Measurements from ENCODE around the gene LRIF1.

LRIF1 gene

GRCh38 chr1:110967256-110967655, 3.5 kb upstream of the LRIF1 start:
- no peak for TF ChIP-seq FOXP2 (optimal IDR thresholded peaks at IDR 0.05; ENCODE audit: borderline replicate concordance, extremely low read depth, extremely low read length, insufficient read depth)
- TF ChIP-seq POLR2AphosphoS5 (IDR thresholded peaks at IDR 0.05; ENCODE audit: low read depth, low read length), result no peak
- TF ChIP-seq SIN3A (IDR thresholded peaks at IDR 0.05; ENCODE audit: borderline replicate concordance, insufficient read depth, low read length), result no peak
- TF ChIP-seq, protein P1, sequence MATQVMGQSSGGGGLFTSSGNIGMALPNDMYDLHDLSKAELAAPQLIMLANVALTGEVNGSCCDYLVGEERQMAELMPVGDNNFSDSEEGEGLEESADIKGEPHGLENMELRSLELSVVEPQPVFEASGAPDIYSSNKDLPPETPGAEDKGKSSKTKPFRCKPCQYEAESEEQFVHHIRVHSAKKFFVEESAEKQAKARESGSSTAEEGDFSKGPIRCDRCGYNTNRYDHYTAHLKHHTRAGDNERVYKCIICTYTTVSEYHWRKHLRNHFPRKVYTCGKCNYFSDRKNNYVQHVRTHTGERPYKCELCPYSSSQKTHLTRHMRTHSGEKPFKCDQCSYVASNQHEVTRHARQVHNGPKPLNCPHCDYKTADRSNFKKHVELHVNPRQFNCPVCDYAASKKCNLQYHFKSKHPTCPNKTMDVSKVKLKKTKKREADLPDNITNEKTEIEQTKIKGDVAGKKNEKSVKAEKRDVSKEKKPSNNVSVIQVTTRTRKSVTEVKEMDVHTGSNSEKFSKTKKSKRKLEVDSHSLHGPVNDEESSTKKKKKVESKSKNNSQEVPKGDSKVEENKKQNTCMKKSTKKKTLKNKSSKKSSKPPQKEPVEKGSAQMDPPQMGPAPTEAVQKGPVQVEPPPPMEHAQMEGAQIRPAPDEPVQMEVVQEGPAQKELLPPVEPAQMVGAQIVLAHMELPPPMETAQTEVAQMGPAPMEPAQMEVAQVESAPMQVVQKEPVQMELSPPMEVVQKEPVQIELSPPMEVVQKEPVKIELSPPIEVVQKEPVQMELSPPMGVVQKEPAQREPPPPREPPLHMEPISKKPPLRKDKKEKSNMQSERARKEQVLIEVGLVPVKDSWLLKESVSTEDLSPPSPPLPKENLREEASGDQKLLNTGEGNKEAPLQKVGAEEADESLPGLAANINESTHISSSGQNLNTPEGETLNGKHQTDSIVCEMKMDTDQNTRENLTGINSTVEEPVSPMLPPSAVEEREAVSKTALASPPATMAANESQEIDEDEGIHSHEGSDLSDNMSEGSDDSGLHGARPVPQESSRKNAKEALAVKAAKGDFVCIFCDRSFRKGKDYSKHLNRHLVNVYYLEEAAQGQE (IDR thresholded peaks at IDR 0.05; ENCODE audit: insufficient read depth in 1 of 2, low read depth in 2 of 2, low read length in 2 of 2), result no peak
- TF ChIP-seq TAF1 (IDR thresholded peaks at IDR 0.05; ENCODE audit: borderline replicate concordance, insufficient read depth, low read length), result no peak

- no peak for TF ChIP-seq TAF1 (IDR thresholded peaks at IDR 0.05; ENCODE audit: borderline replicate concordance, insufficient read depth, low read length)
- TF ChIP-seq, protein P1 (IDR thresholded peaks at IDR 0.05; ENCODE audit: insufficient read depth in 1 of 2, low read depth in 2 of 2, low read length in 2 of 2), result no peak
- no peak for TF ChIP-seq FOXP2 (optimal IDR thresholded peaks at IDR 0.05; ENCODE audit: borderline replicate concordance, extremely low read depth, extremely low read length, insufficient read depth)
- TF ChIP-seq POLR2AphosphoS5 (IDR thresholded peaks at IDR 0.05; ENCODE audit: low read depth, low read length), result no peak
- TF ChIP-seq SIN3A (IDR thresholded peaks at IDR 0.05; ENCODE audit: borderline replicate concordance, insufficient read depth, low read length), result no peak
Measured at GRCh38 chr1:110964455-110964903, 757 bp upstream of the LRIF1 start.

- TF ChIP-seq TAF1 (IDR thresholded peaks at IDR 0.05; ENCODE audit: borderline replicate concordance, insufficient read depth, low read length) (peak; percentile 39; the same call in 1 of the 2 replicates), FOXP2 (optimal IDR thresholded peaks at IDR 0.05; ENCODE audit: borderline replicate concordance, extremely low read depth, extremely low read length, insufficient read depth) (no peak)
Measured at GRCh38 chr1:110962892-110963690, 631 bp downstream of the LRIF1 start.

DNA sequence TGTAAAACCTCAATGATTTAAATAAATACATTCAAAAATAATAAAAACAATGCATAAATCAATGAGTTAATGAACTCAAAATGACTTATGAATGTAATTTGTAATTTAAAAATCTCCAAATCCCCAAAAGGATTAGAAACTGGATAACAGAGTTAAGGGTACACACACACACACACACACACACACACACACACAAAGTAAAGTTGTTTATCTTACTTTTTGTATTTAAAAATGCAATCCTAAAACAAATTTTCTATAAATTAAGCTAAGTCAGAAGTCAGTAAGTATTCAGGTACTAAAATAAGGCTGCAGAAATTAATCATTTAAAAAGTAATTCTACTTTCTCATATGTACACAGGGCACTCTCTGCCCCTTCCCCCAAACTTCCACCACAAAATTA, 1.8 kb downstream of the LRIF1 start:
- TF ChIP-seq SIN3A (IDR thresholded peaks at IDR 0.05; ENCODE audit: borderline replicate concordance, insufficient read depth, low read length), result no peak
- TF ChIP-seq POLR2AphosphoS5 (IDR thresholded peaks at IDR 0.05; ENCODE audit: low read depth, low read length), result no peak
- TF ChIP-seq, protein P1 (IDR thresholded peaks at IDR 0.05; ENCODE audit: insufficient read depth in 1 of 2, low read depth in 2 of 2, low read length in 2 of 2), result no peak
- no peak for TF ChIP-seq TAF1 (IDR thresholded peaks at IDR 0.05; ENCODE audit: borderline replicate concordance, insufficient read depth, low read length)
- no peak for TF ChIP-seq FOXP2 (optimal IDR thresholded peaks at IDR 0.05; ENCODE audit: borderline replicate concordance, extremely low read depth, extremely low read length, insufficient read depth)

- TF ChIP-seq TAF1 (IDR thresholded peaks at IDR 0.05; ENCODE audit: borderline replicate concordance, insufficient read depth, low read length), result no peak
Measured at GRCh38 chr1:110960777-110961420, 2.8 kb downstream of the LRIF1 start.

DNA sequence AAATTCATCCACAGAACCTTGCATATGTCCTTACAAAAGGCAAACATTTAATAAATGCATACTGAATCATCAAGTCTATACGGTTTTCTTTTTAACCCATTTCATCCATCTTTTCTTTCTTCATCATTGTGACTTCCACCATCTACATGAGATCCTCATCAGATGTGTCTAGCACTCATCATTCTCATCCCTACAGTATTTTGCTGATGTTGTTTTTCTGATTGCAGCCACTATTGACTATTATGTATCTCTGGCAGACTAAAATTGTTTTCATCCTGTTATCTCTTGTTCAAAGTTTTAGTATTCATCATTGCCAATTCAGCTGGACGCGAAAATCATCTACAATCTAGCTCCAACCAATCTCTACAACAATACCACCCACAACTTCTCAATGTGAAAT, 5.9 kb downstream of the LRIF1 start:
- no peak for TF ChIP-seq TAF1 (IDR thresholded peaks at IDR 0.05; ENCODE audit: borderline replicate concordance, insufficient read depth, low read length)
- no peak for TF ChIP-seq FOXP2 (optimal IDR thresholded peaks at IDR 0.05; ENCODE audit: borderline replicate concordance, extremely low read depth, extremely low read length, insufficient read depth)
- no peak for TF ChIP-seq SIN3A (IDR thresholded peaks at IDR 0.05; ENCODE audit: borderline replicate concordance, insufficient read depth, low read length)
- TF ChIP-seq, protein P1 (IDR thresholded peaks at IDR 0.05; ENCODE audit: insufficient read depth in 1 of 2, low read depth in 2 of 2, low read length in 2 of 2), result no peak
- no peak for TF ChIP-seq POLR2AphosphoS5 (IDR thresholded peaks at IDR 0.05; ENCODE audit: low read depth, low read length)

All from PFSK-1 (cell line).